B cell (primary cell): ENCODE results near the gene KAZN. TPM values are rescaled to one million over a fixed set of nuclear protein-coding genes. Genes with fewer than 3 reads are reported as not detected.

Experiments used
- ATAC-seq: fragments of 200-7000 bp; cut with Tn5 transposase; one replicate; pipeline ENCODE4 v1.10.0; 2021; ENCODE audit warnings: low read depth, mild to moderate bottlenecking, moderate number of reproducible peaks, moderate library complexity
- CTCF ChIA-PET: fragments of 350-600 bp; sonication (Branson Sonifier 250); formaldehyde crosslinking; loops from one replicate; lab custom pipeline; 2021; ENCODE audit warnings: antibody characterized with exemption, inconsistent platforms; lab: Charles Lee
- POLR2A ChIA-PET: fragments of 350-600 bp; sonication (Branson Sonifier 250); formaldehyde crosslinking; loops from one replicate; lab custom pipeline; 2021; ENCODE audit warnings: antibody characterized with exemption; lab: Charles Lee
- DNase-seq: peaks from one replicate; pipeline ENCODE4 v3.0.0; 2013
- H2AFZ ChIP-seq: 2 replicates; pipeline ENCODE4 v1.6.1; 2012; ENCODE audit warnings: mild to moderate bottlenecking, low read depth, low read length; ENCODE audit not compliant: insufficient read depth, poor library complexity, severe bottlenecking
- H3K27ac ChIP-seq, 2 donors: 1 replicate in 1 of 2; 2 replicates in 1 of 2; pipeline ENCODE4 v1.5.1; 2012 to 2013; ENCODE audit warnings: low read length in 2 of 2, mild to moderate bottlenecking in 2 of 2, moderate library complexity in 1 of 2
- H3K27me3 ChIP-seq, 4 experiments: fragments of 200-600 bp in 1 of 4; sonication (generic) in 1 of 4; replicated peaks in 1 of 4; 1 replicate in 2 of 4; 2 replicates in 2 of 4; pipeline versions ENCODE4 v1.6.1 to v1.7.0; 2013 to 2016; ENCODE audit warnings: low read length in 3 of 4, mild to moderate bottlenecking in 2 of 4, mixed read lengths in 1 of 4, moderate library complexity in 1 of 4; ENCODE audit not compliant: insufficient read depth in 4 of 4, control insufficient read depth in 3 of 4; ENCODE audit errors: control extremely low read depth in 1 of 4
- H3K36me3 ChIP-seq, 2 experiments: replicated peaks in 1 of 2; 1 replicate in 1 of 2; 2 replicates in 1 of 2; pipeline versions ENCODE4 v1.6.1 to v1.7.1; 2013; ENCODE audit warnings: low read length in 1 of 2; ENCODE audit not compliant: insufficient read depth in 2 of 2, control insufficient read depth in 1 of 2; ENCODE audit errors: control extremely low read depth in 1 of 2, extremely low read depth in 1 of 2
- H3K4me1 ChIP-seq, 2 donors: fragments of 200-600 bp in 1 of 2; sonication (generic) in 1 of 2; 1 replicate in 1 of 2; 2 replicates in 1 of 2; pipeline versions ENCODE4 v1.5.1 to v1.6.1; 2013 to 2017; ENCODE audit warnings: low read length in 2 of 2; ENCODE audit not compliant: control insufficient read depth in 2 of 2, insufficient read depth in 2 of 2
- H3K4me2 ChIP-seq: replicated peaks from 2 replicates; pipeline ENCODE3; 2012; ENCODE audit warnings: mild to moderate bottlenecking, low read depth, low read length; ENCODE audit not compliant: poor library complexity, severe bottlenecking
- H3K4me3 ChIP-seq, 5 experiments: fragments of 200-600 bp in 1 of 5; sonication (generic) in 1 of 5; 1 replicate in 3 of 5; 2 replicates in 2 of 5; pipeline versions ENCODE4 v1.5.1 to v1.7.0; 2011 to 2016; ENCODE audit warnings: low read length in 4 of 5, mild to moderate bottlenecking in 4 of 5, low read depth in 2 of 5, control low read depth in 1 of 5, moderate library complexity in 1 of 5; ENCODE audit not compliant: insufficient read depth in 1 of 5; ENCODE audit errors: control extremely low read depth in 1 of 5, extremely low read depth in 1 of 5
- H3K79me2 ChIP-seq: fragments of 200-600 bp; sonication (generic); one replicate; pipeline ENCODE4 v1.6.0; 2016; ENCODE audit warnings: low read length; ENCODE audit not compliant: control insufficient read depth, insufficient read depth
- H3K9ac ChIP-seq: fragments of 200-600 bp; sonication (generic); 2 replicates; pipeline ENCODE4 v1.6.1; 2017; ENCODE audit warnings: mild to moderate bottlenecking, low read length, moderate library complexity
- H3K9me3 ChIP-seq, 3 donors: one replicate each; pipeline versions ENCODE4 v1.6.1 to v1.7.1; 2013; ENCODE audit warnings: low read length in 2 of 3; ENCODE audit not compliant: control insufficient read depth in 2 of 3, insufficient read depth in 1 of 3; ENCODE audit errors: control extremely low read depth in 1 of 3
- H4K20me1 ChIP-seq: 2 replicates; pipeline ENCODE4 v1.6.0; 2012; ENCODE audit warnings: mild to moderate bottlenecking, low read length; ENCODE audit not compliant: insufficient read depth, control insufficient read depth, poor library complexity, severe bottlenecking
- H3K27ac Mint-ChIP-seq: one replicate; pipeline ENCODE4 v1.8.0; 2021; ENCODE audit warnings: mixed read lengths
- H3K27me3 Mint-ChIP-seq: one replicate; pipeline ENCODE4 v1.8.0; 2021; ENCODE audit warnings: mixed read lengths
- H3K4me1 Mint-ChIP-seq: one replicate; pipeline ENCODE4 v1.8.0; 2021; ENCODE audit warnings: mixed read lengths
- H3K4me3 Mint-ChIP-seq: one replicate; pipeline ENCODE4 v1.8.0; 2021; ENCODE audit warnings: mixed read lengths
- H3K9me3 Mint-ChIP-seq: one replicate; pipeline ENCODE4 v1.8.0; 2022; ENCODE audit warnings: mixed read lengths; ENCODE audit not compliant: insufficient read depth
- CTCF ChIP-seq: fragments of 200-600 bp; IDR thresholded peaks from one replicate; pipeline ENCODE4 v1.8.0; 2022; ENCODE audit warnings: antibody characterized with exemption, mild to moderate bottlenecking
- EZH2 ChIP-seq: IDR thresholded peaks from 2 replicates; pipeline ENCODE4 v1.6.1; 2012; ENCODE audit warnings: borderline replicate concordance, low read depth, mild to moderate bottlenecking, moderate library complexity, low read length; ENCODE audit not compliant: insufficient read depth, poor library complexity, severe bottlenecking
- WGBS: methylation state at CpG from one replicate; pipeline ENCODE4 v1.1.5; 2013; ENCODE audit warnings: missing lambda C conversion rate; ENCODE audit not compliant: insufficient coverage; 5-methylcytosine and 5-hydroxymethylcytosine counted together
- intact Hi-C: fragments of 100-400 bp; cut with micrococcal nuclease; formaldehyde crosslinking; loops from one replicate; pipeline ENCODE4 v1.10.0; 2022
- polyA plus RNA-seq: library from polyadenylated mRNA; depleted of rRNA; stranded (reverse); fragments of >200 nt; gene quantifications from 2 replicates; pipeline ENCODE4 v1.2.3, GENCODE V29; 2012
- total RNA-seq, 2 donors: library from RNA; stranded (reverse); fragments of 120-200 nt in 1 of 2; gene quantifications; 1 replicate in 1 of 2; 2 replicates in 1 of 2; pipeline versions ENCODE4 v1.2.3 to v1.2.4, GENCODE V29; 2013 to 2022

The KAZN gene
- total and polyA plus RNA-seq, 2 donors (not counting 1 experiment from before 2014, with no cell fraction given) = 0.13 to 0.39 TPM

- Mint-ChIP-seq H3K27me3 (peaks cover 13% of the 10 kb centered on the region), H3K4me3 (no peak overlapping the region), H3K4me1 (no peaks in the 10 kb centered on the region), H3K9me3 (peaks cover 3% of the 10 kb centered on the region), H3K27ac (no peak overlapping the region)
- H3K27ac ChIP-seq = no peak overlapping the region
- no peaks in the 10 kb centered on the region for H4K20me1 ChIP-seq
- H3K4me1 ChIP-seq = no peaks in the 10 kb centered on the region
- DNase-seq (no peak), ATAC-seq (no peak)
- ChIA-PET CTCF (no interaction called here), POLR2A (no interaction called here)
- no peaks in the 10 kb centered on the region for H3K36me3 ChIP-seq
- H2AFZ ChIP-seq = no peak overlapping the region
- no peak overlapping the region for H3K9ac ChIP-seq
- no peak overlapping the region for H3K4me2 ChIP-seq
- no peaks in the 10 kb centered on the region for H3K9me3 ChIP-seq
- no peak overlapping the region for H3K4me3 ChIP-seq
- WGBS = no CpG with 5 or more reads among the region's 3 CpGs
- intact Hi-C loops = no loop called here
- no peaks in the 10 kb centered on the region for H3K79me2 ChIP-seq
- no peaks in the 10 kb centered on the region for H3K27me3 ChIP-seq
- TF ChIP-seq CTCF (no peak), EZH2 (no peak)
Measured at GRCh38 chr1:14611792-14612191, 13.3 kb downstream of the KAZN start.

- no peaks in the 10 kb centered on the region for H3K36me3 ChIP-seq
- Mint-ChIP-seq H3K27ac (no peak overlapping the region), H3K9me3 (peaks cover 3% of the 10 kb centered on the region), H3K4me1 (no peaks in the 10 kb centered on the region), H3K27me3 (peaks cover 13% of the 10 kb centered on the region), H3K4me3 (no peak overlapping the region)
- no peaks in the 10 kb centered on the region for H4K20me1 ChIP-seq
- H3K27ac ChIP-seq = no peak overlapping the region
- no peak for DNase-seq
- H3K4me3 ChIP-seq = no peak overlapping the region
- H3K27me3 ChIP-seq = no peaks in the 10 kb centered on the region
- no peak overlapping the region for H2AFZ ChIP-seq
- H3K79me2 ChIP-seq = no peaks in the 10 kb centered on the region
- WGBS = 96% methylated on average over 4 of the region's 5 CpGs
- H3K4me2 ChIP-seq = no peak overlapping the region
- CTCF ChIA-PET = no interaction called here
- no peaks in the 10 kb centered on the region for H3K4me1 ChIP-seq
- TF ChIP-seq CTCF = no peak
- no peak for TF ChIP-seq EZH2
- H3K9ac ChIP-seq = no peak overlapping the region
- intact Hi-C loops = no loop called here
- ATAC-seq = no peak
- H3K9me3 ChIP-seq = no peaks in the 10 kb centered on the region
- POLR2A ChIA-PET = no interaction called here
Measured at GRCh38 chr1:14612256-14612655, 13.8 kb downstream of the KAZN start.
